Endothelial cell of umbilical vein (primary cell): ENCODE measurements around the gene NUMA1. TPM values are rescaled to one million over a fixed set of nuclear protein-coding genes. Genes with fewer than 3 reads are reported as not detected.
A peak's percentile ranks its signal among the peaks of the same experiment; 100 is the strongest.

Experiments used
- BruUV-seq: library from RNA; stranded (reverse); fragments of 400-500 nt; replicated peaks from 2 replicates; lab custom pipeline; 2021; lab: Mats Ljungman, UMichigan
- CTCF ChIA-PET: fragments of 300-600, 350-600 bp; sonication (Branson Sonifier 250); formaldehyde crosslinking; loops from one replicate; lab custom pipeline; 2021; ENCODE audit warnings: antibody characterized with exemption, inconsistent platforms; lab: Charles Lee
- POLR2A ChIA-PET: fragments of 300-600, 350-600 bp; sonication (Branson Sonifier 250); formaldehyde crosslinking; loops from one replicate; lab custom pipeline; 2021; ENCODE audit warnings: antibody characterized with exemption, inconsistent platforms; lab: Charles Lee
- DNase-seq: peaks from one replicate; pipeline ENCODE4 v3.0.0-alpha.2; 2011; ENCODE audit warnings: low read depth, low spot score
- FAIRE-seq: peaks from 2 replicates; lab custom pipeline; 2011; peaks lifted over from hg19 to GRCh38; lab: Jason Lieb, UNC
- H2AFZ ChIP-seq: 2 replicates; pipeline ENCODE4 v1.6.0; 2012; ENCODE audit warnings: low read depth, low read length, control low read depth, inconsistent platforms
- H3K27ac ChIP-seq: 2 replicates; pipeline ENCODE4 v1.5.1; 2011; ENCODE audit warnings: low read depth, mild to moderate bottlenecking, control low read depth, low read length, moderate library complexity; ENCODE audit not compliant: insufficient read depth
- H3K27me3 ChIP-seq, 2 experiments: 2 replicates each; pipeline versions ENCODE4 v1.6.0 to v1.6.1; 2011; ENCODE audit warnings: low read length in 2 of 2, mixed read lengths in 1 of 2; ENCODE audit not compliant: control insufficient read depth in 2 of 2, insufficient read depth in 2 of 2
- H3K36me3 ChIP-seq, 2 experiments: 2 replicates in 1 of 2; 3 replicates in 1 of 2; pipeline ENCODE4 v1.5.1; 2011; ENCODE audit warnings: low read length in 2 of 2, mild to moderate bottlenecking in 1 of 2, moderate library complexity in 1 of 2; ENCODE audit not compliant: control insufficient read depth in 2 of 2, insufficient read depth in 2 of 2; ENCODE audit errors: extremely low read depth in 1 of 2
- H3K4me1 ChIP-seq: 3 replicates; pipeline ENCODE4 v1.5.1; 2011; ENCODE audit warnings: mild to moderate bottlenecking, low read length; ENCODE audit not compliant: control insufficient read depth, insufficient read depth; ENCODE audit errors: extremely low read depth
- H3K4me2 ChIP-seq: 2 replicates; pipeline ENCODE4 v1.6.1; 2011; ENCODE audit warnings: low read length, control low read depth, mixed read lengths; ENCODE audit not compliant: insufficient read depth
- H3K4me3 ChIP-seq, 3 experiments: fragments of 200-600 bp in 1 of 3; sonication (generic), shearing (Covaris generic) in 1 of 3; replicated peaks in 1 of 3; 2 replicates each; pipeline ENCODE4 v1.5.1; 2011 to 2016; ENCODE audit warnings: control low read depth in 3 of 3, low read length in 3 of 3, mild to moderate bottlenecking in 2 of 3, inconsistent platforms in 1 of 3, low read depth in 1 of 3, moderate library complexity in 1 of 3; ENCODE audit not compliant: insufficient read depth in 1 of 3
- H3K79me2 ChIP-seq: 2 replicates; pipeline ENCODE4 v1.6.0; 2012; ENCODE audit warnings: low read length, inconsistent platforms; ENCODE audit not compliant: control insufficient read depth, insufficient read depth
- H3K9ac ChIP-seq: replicated peaks from 2 replicates; pipeline ENCODE3; 2011; ENCODE audit warnings: low read length, control low read depth; ENCODE audit not compliant: insufficient read depth; ENCODE audit errors: extremely low read depth
- H3K9me1 ChIP-seq: replicated peaks from 3 replicates; pipeline ENCODE4 v1.6.0; 2011; ENCODE audit warnings: mild to moderate bottlenecking, low read length; ENCODE audit not compliant: control insufficient read depth, insufficient read depth; ENCODE audit errors: extremely low read depth
- H3K9me3 ChIP-seq: replicated peaks from 2 replicates; pipeline ENCODE4 v1.5.1; 2012; ENCODE audit warnings: low read length, inconsistent platforms; ENCODE audit not compliant: control insufficient read depth, insufficient read depth
- H4K20me1 ChIP-seq: replicated peaks from 2 replicates; pipeline ENCODE3; 2011; ENCODE audit warnings: mild to moderate bottlenecking, low read length; ENCODE audit not compliant: control insufficient read depth, insufficient read depth; ENCODE audit errors: extremely low read depth
- CTCF ChIP-seq, 2 donors: IDR thresholded peaks; 1 replicate in 1 of 2; 2 replicates in 1 of 2; pipeline ENCODE4 v1.5.1; 2011; ENCODE audit warnings: low read length in 2 of 2, mild to moderate bottlenecking in 2 of 2, moderate library complexity in 2 of 2, control low read depth in 1 of 2, inconsistent platforms in 1 of 2, low read depth in 1 of 2; ENCODE audit not compliant: insufficient read depth in 1 of 2; ENCODE audit errors: extremely low read depth in 1 of 2
- EZH2 ChIP-seq: IDR thresholded peaks from 2 replicates; pipeline ENCODE4 v1.6.1; 2012; ENCODE audit warnings: borderline replicate concordance, low read depth, mild to moderate bottlenecking, moderate library complexity, low read length, inconsistent platforms; ENCODE audit not compliant: severe bottlenecking
- FOS ChIP-seq: IDR thresholded peaks from 2 replicates; pipeline ENCODE4 v1.6.1; 2011; ENCODE audit warnings: mild to moderate bottlenecking, low read length, moderate library complexity, borderline replicate concordance; ENCODE audit not compliant: insufficient read depth
- GATA2 ChIP-seq: IDR thresholded peaks from 2 replicates; pipeline ENCODE4 v1.7.0; 2011; ENCODE audit warnings: low read depth, mild to moderate bottlenecking, moderate library complexity, mixed read lengths, low read length; ENCODE audit not compliant: insufficient read length, insufficient read depth
- JUN ChIP-seq: IDR thresholded peaks from 2 replicates; pipeline ENCODE4 v1.6.1; 2011; ENCODE audit warnings: borderline replicate concordance, low read depth; ENCODE audit not compliant: insufficient read length, insufficient read depth
- MAX ChIP-seq: IDR thresholded peaks from 2 replicates; pipeline ENCODE4 v1.6.1; 2011; ENCODE audit not compliant: insufficient read depth, insufficient read length
- MYC ChIP-seq: IDR thresholded peaks from one replicate; pipeline ENCODE4 v1.6.1; 2011; ENCODE audit warnings: mild to moderate bottlenecking, low read depth, low read length
- POLR2A ChIP-seq: IDR thresholded peaks from 2 replicates; pipeline ENCODE4 v1.6.1; 2012; ENCODE audit warnings: low read depth, mild to moderate bottlenecking, control low read depth, low read length
- POLR2AphosphoS5 ChIP-seq: IDR thresholded peaks from 2 replicates; pipeline ENCODE4 v1.6.1; 2012; ENCODE audit warnings: low read depth, mild to moderate bottlenecking, control low read depth, low read length, moderate library complexity; ENCODE audit not compliant: insufficient read depth
- dilution Hi-C: fragments of 300-500 bp; cut with MboI; formaldehyde crosslinking; loops from one replicate; pipeline ENCODE4 v1.15.0; 2019; ENCODE audit warnings: low sequenced_read_pairs; ENCODE audit not compliant: extremely low pct_ligation_motif_present
- intact Hi-C: fragments of 100-400 bp; cut with micrococcal nuclease; formaldehyde crosslinking; loops from one replicate; pipeline ENCODE4 v1.10.0; 2022
- polyA plus RNA-seq, 4 experiments: library from polyadenylated mRNA; depleted of rRNA in 3 of 4; stranded (reverse) in 3 of 4; unstranded in 1 of 4; fragments of >200 nt; gene quantifications; 2 replicates each; pipeline versions ENCODE4 v1.2.1 to v1.2.3, GENCODE V29; 2011 to 2012; ENCODE audit warnings: missing spikeins in 1 of 4
- total RNA-seq: library from RNA; stranded (reverse); gene quantifications from 2 replicates; pipeline ENCODE4 v1.2.3, GENCODE V29; 2021

Gene NUMA1
- total and polyA plus RNA-seq, 2 donors (not counting 3 experiments of a cell fraction or from before 2014, with no cell fraction given): 120 to 164 TPM

DNA sequence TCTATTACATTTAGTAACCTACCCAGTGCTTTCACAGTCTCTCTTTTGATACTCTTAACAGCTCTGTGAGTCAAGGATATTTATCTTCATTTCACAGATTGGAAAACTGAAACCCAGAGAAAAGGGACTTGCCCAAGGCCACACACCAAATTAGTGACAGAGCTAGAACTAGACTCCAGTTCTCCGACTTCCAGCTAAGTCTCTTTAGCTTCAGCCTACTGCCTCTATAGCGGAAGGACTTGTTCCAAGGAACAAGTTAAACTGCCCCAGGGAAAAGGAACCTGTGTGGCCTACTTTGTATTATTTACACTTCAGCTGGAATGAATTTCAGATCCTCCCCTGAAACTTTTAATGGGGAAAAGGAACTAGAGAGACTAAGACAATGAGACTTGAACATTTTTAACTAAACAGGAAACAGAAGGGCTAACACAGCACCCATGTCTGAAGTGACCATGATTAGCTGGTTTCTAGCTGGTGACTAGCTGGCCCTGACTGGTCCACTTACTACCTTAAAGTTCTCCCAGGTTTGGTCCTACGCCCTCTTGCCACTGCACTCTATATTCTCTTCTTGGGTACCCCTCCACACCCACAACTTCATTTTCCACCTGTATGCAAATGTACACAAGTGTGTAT, 1.6 kb upstream of the NUMA1 start:
- Histone ChIP-seq H3K9me1 (no peaks in the 10 kb centered on the region), H3K27ac (peak overlapping the region; percentile 94), H3K4me3 (no peak overlapping the region), H3K36me3 (no peaks in the 10 kb centered on the region), H3K27me3 (no peaks in the 10 kb centered on the region), H3K9ac (no peak overlapping the region), H4K20me1 (no peaks in the 10 kb centered on the region), H3K9me3 (no peaks in the 10 kb centered on the region), H3K4me1 (peaks cover 28% of the 10 kb centered on the region), H2AFZ (no peak overlapping the region), H3K79me2 (peaks cover 30% of the 10 kb centered on the region), H3K4me2 (no peak overlapping the region)
- FAIRE-seq (no peak), DNase-seq (no peak)
- intact Hi-C loops (loop anchor here (2.0 kb wide), 1 partner anchor 63 kb away; no protein-coding TSS in a partner anchor), dilution Hi-C loops (loop anchor here (10.0 kb wide), 1 partner anchor 57 kb away; no protein-coding TSS in a partner anchor)
- CTCF ChIA-PET: interaction anchor here (0.6 to 2.4 kb wide), 8 partner anchors 9 to 154 kb away, joined by 3 to 29 read pairs (median 4); no protein-coding TSS in a partner anchor
- BruUV-seq: no TSS peak
- no peak for TF ChIP-seq POLR2AphosphoS5
- TF ChIP-seq EZH2: no peak
- TF ChIP-seq CTCF (IDR thresholded peaks at IDR 0.05; ENCODE audit: extremely low read depth in 1 of 2, insufficient read depth in 1 of 2, low read depth in 1 of 2, low read length in 2 of 2): no peak
- TF ChIP-seq JUN: no peak
- TF ChIP-seq FOS: no peak
- TF ChIP-seq MAX: no peak
- no peak for TF ChIP-seq GATA2
- no peak for TF ChIP-seq POLR2A
- no peak for TF ChIP-seq MYC
- POLR2A ChIA-PET: no interaction called here
